Brain microvascular endothelial cell (primary cell): ENCODE results near the gene ACVR1C.
A peak's percentile ranks its signal among the peaks of the same experiment; 100 is the strongest.

ENCODE experiments used
- DNase-seq: peaks from one replicate; pipeline ENCODE4 v3.0.0-alpha.2; 2020
- H3K27ac ChIP-seq: fragments of 250-450 bp; sonication (Bioruptor Pico); 2 replicates; pipeline ENCODE4 v1.5.1; 2020; ENCODE audit warnings: mild to moderate bottlenecking, moderate library complexity
- H3K27me3 ChIP-seq: fragments of 250-450 bp; sonication (Bioruptor Pico); replicated peaks from 2 replicates; pipeline ENCODE4 v1.5.1; 2020; ENCODE audit warnings: mild to moderate bottlenecking
- H3K36me3 ChIP-seq: fragments of 250-450 bp; sonication (Bioruptor Pico); replicated peaks from 2 replicates; pipeline ENCODE4 v1.5.1; 2020; ENCODE audit warnings: mild to moderate bottlenecking
- H3K4me3 ChIP-seq: 2 replicates; pipeline ENCODE4 v1.5.1; 2011; ENCODE audit warnings: low read depth, mild to moderate bottlenecking, control low read depth, low read length, moderate library complexity
- in situ Hi-C: cut with HindIII; loops from 2 replicates; pipeline ENCODE4 v1.10.0; 2017; ENCODE audit warnings: low sequenced_read_pairs, low pct_ligation_motif_present
- TF ChIP-seq, protein P1 (sequence below): IDR thresholded peaks from 2 replicates; pipeline ENCODE4 v1.5.1; 2011; ENCODE audit warnings: low read depth, mild to moderate bottlenecking, moderate library complexity, low read length, control low read depth, inconsistent platforms; ENCODE audit errors: missing control alignments

The ACVR1C gene

DNA sequence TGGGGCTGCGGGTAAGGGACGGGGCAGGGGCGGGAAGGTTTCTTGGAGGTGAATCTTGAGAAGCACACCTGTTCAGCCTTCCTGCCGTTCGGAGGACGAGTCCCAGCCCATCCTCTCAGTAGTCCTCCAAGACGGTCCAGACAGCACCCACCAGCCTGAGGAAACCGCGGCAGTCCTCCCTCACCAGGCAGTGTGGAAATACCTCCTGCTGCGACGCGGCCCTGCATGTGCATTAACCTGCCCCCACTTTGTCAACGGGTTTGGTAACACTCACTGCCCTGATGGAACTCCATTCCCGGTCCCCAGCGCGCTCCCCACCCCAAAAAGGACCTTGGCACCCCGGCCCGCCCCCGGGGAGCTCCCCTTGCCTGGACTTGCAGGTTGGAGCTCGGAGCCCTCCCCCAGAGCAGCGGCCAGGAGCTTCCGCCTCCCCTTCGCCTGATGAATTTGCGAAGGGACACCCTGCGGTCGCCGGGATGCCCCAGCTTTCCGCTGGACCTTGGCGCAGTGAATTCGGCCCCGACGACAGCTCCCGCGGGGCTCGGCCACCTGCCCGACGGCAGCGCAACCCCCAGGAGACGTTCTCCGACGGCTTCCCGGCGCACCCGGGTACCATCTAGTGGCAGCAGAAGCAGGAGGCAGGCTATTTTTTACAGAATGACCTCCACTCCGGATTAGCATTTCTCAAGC lies 31.5 kb downstream of the ACVR1C start:
- no peaks in the 10 kb centered on the region for H3K36me3 ChIP-seq
- peak; percentile 14 for DNase-seq
- in situ Hi-C loops, result no loop called here
- H3K4me3 ChIP-seq, result peak overlapping the region; percentile 9
- TF ChIP-seq, protein P1, sequence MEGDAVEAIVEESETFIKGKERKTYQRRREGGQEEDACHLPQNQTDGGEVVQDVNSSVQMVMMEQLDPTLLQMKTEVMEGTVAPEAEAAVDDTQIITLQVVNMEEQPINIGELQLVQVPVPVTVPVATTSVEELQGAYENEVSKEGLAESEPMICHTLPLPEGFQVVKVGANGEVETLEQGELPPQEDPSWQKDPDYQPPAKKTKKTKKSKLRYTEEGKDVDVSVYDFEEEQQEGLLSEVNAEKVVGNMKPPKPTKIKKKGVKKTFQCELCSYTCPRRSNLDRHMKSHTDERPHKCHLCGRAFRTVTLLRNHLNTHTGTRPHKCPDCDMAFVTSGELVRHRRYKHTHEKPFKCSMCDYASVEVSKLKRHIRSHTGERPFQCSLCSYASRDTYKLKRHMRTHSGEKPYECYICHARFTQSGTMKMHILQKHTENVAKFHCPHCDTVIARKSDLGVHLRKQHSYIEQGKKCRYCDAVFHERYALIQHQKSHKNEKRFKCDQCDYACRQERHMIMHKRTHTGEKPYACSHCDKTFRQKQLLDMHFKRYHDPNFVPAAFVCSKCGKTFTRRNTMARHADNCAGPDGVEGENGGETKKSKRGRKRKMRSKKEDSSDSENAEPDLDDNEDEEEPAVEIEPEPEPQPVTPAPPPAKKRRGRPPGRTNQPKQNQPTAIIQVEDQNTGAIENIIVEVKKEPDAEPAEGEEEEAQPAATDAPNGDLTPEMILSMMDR, result peak; percentile 80
- H3K27me3 ChIP-seq, result peaks cover 7% of the 10 kb centered on the region
- no peak overlapping the region for H3K27ac ChIP-seq

DNA sequence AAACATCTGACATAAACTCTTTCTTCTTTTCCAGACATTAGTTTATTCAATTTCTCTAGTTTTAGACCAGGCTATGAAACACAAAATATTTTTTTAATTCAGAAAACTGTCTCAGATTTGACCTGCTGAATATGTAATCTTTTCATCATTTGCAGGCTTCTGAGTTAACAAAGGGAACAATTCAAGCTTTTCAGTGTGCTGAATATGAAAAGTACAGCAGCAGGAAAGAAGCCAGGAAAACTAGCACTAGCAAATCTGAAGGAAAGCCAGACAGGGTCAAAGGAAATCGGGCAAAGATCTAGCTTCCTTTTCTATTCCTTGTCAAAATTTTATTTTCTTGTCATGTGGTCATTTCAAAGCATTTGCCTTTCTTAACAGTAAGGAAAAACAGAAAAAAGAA lies 35.3 kb downstream of the ACVR1C start:
- H3K27me3 ChIP-seq, result peaks cover 7% of the 10 kb centered on the region
- no peak overlapping the region for H3K4me3 ChIP-seq
- DNase-seq, result no peak
- no peaks in the 10 kb centered on the region for H3K36me3 ChIP-seq
- TF ChIP-seq, protein P1, result no peak
- no peak overlapping the region for H3K27ac ChIP-seq
- in situ Hi-C loops, result no loop called here

DNA sequence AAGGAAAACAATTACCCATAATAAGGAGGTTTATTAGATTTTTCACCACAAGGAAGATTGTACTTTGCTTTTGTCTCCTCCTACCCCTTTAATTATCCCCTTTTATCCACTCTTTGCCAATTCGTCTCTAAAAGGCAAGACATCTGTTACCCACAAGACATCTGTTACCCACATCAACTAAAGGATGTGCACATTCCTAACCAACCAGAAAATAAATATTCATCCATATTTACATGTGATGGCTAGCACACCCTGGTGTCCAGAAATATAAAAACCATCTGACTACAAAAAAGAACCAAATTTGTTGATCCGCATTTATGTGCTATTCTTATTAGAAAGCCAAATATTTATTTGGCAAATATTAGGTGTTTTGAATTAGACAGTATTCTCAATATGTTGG lies 35.7 kb downstream of the ACVR1C start:
- H3K4me3 ChIP-seq, result no peak overlapping the region
- TF ChIP-seq, protein P1, result peak; percentile 26
- peaks cover 7% of the 10 kb centered on the region for H3K27me3 ChIP-seq
- H3K36me3 ChIP-seq, result no peaks in the 10 kb centered on the region
- in situ Hi-C loops, result no loop called here
- peak; percentile 12 for DNase-seq
- H3K27ac ChIP-seq, result no peak overlapping the region

DNA sequence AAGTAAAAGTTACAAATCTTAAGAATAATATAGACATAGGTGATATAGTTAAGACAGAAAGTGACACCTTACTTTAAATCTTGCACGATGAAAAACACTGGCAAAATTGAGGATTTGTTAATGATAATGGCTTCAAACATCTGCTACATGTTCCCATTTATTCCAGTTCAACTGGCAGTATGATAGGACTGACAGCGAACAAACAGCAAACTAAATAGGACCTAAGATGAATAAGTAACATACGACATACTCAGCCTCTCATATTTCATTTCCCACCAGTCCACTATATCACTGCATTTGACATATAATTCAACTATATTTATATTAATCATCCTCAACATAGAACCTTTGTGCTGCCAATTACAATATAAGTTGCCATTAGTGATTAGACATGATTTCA lies 36.3 kb downstream of the ACVR1C start:
- Histone ChIP-seq H3K27me3 (peaks cover 7% of the 10 kb centered on the region), H3K27ac (no peak overlapping the region), H3K36me3 (no peaks in the 10 kb centered on the region), H3K4me3 (no peak overlapping the region)
- no peak for DNase-seq
- in situ Hi-C loops, result no loop called here
- TF ChIP-seq, protein P1, result no peak

DNA sequence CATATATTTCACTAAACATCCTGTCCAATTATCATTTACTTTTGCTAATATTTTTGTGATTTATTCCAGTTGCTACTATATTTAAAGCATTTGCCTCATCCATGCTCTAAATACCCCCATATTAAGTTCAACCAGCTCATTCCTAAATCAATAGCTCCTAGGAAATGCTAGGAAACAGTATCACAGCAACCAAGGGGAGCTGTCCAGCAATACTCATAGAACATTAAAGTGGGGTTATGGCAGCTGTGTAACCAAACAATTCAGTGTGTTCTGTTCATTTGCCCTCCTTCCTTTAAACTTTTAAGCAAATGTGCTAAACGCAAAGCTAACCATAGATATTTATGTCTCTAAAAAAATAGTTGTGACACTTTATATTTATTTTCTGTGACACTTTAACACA lies 41.1 kb downstream of the ACVR1C start:
- H3K4me3 ChIP-seq, result no peak overlapping the region
- no peak for DNase-seq

DNA sequence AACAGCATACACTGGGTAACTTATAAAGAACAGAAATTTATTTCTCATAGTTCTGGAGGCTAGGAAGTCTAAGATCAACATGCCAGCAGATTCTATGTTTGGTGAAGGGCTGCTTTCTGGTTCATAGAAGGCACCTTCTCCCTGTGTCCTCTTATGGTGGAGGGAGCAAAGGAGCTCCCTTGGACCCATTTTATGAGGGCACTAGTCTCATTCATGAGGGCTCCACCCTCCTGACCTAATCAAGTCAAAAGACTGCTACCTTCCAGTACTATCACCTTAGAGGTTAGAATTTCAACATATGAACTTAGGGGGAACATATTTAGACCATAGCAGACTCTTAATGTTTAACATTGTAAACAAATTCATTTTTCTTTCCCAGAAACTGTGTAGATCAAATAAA lies 54.5 kb downstream of the ACVR1C start:
- H3K27me3 ChIP-seq, result no peaks in the 10 kb centered on the region
- H3K27ac ChIP-seq, result no peak overlapping the region
- DNase-seq, result no peak
- TF ChIP-seq, protein P1, result no peak
- no peaks in the 10 kb centered on the region for H3K36me3 ChIP-seq
- in situ Hi-C loops, result no loop called here
- H3K4me3 ChIP-seq, result no peak overlapping the region

More for the DNA sequence above, 41.1 kb downstream of the ACVR1C start:
- Histone ChIP-seq H3K27me3 (no peaks in the 10 kb centered on the region), H3K27ac (no peak overlapping the region), H3K36me3 (no peaks in the 10 kb centered on the region)
- TF ChIP-seq, protein P1, result no peak
- in situ Hi-C loops, result no loop called here
